Measurements from ENCODE around the gene SLC6A8. TPM values are rescaled to one million over a fixed set of nuclear protein-coding genes. Genes with fewer than 3 reads are reported as not detected.
"Not testable (repeated sequence)": the region's sequence is repeated elsewhere in the genome, so short reads cannot be mapped to it uniquely, and the experiment has no call there.

The SLC6A8 gene
- total RNA-seq, 1 donor from 2014 or later: 11.4 TPM

DNA sequence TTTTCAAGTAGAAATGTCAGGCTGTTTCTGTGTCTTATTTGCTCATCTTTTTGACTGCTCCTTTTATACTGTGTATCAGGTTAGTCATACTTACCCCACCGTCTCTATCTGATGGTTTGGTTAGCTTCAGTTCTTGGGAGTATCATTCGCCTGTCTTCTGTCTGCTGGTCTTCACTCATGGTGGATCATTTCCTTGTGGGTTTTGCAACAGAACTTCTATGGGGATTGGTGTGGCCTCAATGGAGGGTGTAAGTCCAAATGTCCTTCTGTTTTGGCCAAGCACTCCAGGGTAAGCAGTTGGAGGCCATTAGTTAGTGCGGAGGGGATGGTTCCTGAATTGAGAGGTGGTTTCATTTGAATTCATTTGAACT, 44.1 kb downstream of the SLC6A8 start:
- no peak for DNase-seq

DNA sequence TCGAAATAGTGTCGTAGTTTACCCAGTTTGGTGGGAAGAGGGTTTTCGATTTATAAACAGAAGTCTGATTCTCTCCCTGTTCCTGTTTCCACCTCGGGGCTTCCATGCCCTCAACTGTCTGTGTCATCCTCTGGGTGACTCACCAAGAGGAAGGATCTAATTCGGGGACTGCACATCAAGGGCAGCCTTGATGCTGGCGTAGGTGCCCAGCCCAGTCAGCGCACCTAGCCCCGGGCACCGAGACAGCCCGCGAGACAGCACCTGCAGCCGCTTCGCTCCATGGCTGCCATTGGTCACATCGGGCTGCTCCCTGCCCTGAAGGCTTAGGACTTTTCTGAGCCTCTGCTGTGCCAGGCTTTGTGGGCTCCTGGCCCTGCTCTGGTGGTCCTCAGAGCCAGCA, 44.7 kb downstream of the SLC6A8 start:
- DNase-seq: no peak

DNA sequence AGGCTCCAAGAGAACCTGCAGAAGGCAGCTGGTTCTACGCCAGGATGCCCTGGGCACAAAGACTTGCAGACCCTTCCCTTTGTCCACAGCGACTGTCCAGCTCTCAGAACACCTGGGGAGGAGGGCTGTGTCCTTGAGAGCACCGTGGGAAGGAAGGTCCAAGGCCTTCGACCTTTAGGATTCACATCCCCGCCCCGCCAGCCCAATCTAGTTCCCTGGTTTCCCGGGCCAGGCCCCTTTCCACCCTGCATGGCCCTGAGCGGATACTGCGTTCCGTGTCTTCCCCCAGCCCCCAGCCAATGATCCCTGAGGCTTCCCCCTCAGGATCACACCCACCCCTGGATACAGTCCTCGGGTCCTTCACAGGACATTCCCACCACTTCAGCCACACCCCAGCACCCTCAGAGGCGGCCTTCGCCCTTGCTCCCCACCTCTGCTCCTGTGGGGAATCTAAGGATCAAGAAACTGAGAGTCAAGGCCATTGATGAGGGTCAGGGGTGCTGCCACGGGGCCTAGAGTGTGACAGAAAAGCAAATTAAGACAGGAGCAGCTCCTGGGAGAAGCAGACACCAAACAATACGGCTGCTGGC, 46.0 kb downstream of the SLC6A8 start:
- DNase-seq: no peak

DNA sequence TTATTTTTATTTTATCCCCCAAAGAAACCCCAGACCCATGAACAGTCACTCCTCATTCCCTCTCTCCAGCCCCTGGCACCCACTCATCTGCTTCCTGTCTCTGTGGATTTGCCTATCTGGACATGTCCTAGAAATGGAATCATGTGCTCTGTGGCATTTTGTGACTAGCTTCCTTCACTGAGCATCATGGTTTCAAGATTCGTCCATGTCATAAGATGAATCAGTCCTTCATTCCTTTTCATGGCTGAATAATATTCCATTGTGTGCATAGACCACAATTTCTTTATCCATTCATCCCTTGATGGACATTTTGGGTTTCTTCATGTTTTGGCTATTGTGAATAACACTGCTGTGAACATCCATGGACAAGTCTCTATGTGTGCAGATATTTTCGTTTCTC, 47.1 kb downstream of the SLC6A8 start:
- DNase-seq: no peak

DNA sequence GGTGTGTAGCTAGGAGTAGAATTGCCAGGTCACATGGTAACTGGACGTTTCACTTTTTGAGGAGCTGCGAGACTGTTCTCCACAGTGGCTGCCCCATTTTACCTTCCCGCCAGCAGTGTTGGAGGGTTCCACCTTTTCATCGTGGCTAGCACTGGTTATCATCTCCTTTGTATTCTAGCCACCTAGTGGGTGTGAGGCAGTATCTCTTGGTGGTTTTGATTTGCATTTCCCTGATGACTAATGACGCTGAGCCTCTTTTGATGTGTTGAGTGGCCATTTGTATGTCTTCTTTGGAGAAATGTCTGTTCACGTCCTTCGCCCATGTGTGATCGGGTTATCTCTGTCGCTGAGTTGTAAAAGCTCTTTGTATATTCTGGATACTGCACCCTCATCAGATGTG, 47.5 kb downstream of the SLC6A8 start:
- no peak for DNase-seq

DNA sequence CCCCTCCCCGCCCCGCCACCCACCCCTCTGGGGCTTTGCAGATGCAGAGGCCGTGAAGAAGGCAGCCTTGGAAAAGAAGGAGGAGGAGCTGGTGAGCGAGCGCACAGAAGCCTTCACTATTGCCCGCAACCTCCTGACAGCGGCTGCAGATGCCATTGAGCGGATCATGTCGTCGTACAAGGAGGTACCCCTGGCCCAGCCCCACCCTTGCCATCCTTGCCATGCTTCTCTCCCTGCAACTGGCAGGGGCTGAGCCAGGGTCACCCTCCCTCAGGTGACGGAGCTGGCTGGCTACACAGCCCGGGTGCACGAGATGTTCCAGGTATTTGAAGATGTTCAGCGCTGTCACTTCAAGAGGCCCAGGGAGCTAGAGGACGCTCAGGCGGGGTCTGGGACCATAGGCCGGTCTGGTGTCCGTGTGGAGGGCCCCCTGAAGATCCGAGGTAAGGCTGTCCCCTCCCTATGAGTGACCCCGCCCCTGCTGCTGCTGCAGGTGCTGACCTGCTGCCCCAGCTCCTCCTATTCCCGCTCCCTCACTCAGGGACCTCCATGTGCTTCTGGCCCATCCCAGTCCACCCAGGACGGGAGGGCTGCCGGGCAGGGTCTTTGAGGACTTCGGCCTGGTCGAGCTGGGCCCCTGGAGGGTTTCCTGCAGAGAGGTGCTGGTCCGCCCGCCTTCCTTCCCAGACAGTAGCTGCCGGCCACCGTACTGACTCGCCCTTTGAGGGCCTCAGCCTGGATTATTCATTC, 48.5 kb downstream of the SLC6A8 start:
- no peak for DNase-seq

DNA sequence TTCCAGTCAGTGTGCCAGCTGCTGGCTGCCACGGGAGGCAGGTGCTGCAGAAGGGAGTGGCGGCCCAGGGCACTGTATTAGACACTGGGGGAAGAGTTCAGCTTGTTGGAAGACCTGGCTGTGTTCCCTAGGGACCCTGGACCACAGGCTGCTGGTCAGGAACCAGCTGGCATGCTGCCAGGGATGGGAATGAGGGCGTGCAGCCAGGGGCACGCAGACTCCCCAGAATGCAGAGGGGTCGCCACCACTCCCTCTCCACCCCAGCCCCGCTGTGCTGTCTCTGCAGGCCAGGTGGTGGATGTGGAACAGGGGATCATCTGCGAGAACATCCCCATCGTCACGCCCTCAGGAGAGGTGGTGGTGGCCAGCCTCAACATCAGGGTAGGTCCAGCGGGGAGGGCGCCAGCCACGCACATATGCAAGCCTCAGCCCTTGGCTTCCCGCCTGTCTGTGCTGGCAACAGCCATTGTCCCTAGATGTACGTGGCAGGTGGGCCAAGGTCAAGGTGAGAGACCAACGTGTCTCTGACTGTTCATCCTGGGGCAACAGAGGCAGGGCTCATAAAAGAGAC, 49.2 kb downstream of the SLC6A8 start:
- no peak for DNase-seq

DNA sequence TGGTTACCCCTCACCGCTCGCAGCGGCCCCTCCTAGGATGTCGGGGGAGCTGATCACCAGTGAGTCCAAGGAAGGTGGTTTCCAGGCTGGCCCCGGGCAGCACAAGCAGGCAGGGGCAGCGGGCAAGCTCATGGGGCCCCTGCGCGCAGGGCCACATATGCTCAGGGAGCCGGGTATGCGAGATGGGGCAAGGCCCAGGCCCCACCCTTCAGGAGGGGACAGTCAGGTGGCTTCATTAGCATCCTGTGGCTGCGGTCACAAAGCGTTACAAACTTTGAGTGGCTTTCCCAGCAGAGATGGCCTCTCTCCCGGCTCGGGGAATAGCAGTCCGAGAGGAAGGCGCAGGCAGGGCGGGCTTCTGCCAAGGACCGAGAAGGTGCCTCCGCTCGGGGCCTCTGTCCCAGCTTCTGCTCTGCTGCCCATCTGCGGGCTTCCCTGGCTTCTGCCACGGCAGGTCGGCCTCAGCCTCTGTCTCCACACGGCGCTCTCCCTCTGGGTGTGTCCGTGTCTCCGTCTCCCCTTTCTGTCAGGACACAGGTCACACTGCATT, 50.4 kb downstream of the SLC6A8 start:
- no peak for DNase-seq

DNA sequence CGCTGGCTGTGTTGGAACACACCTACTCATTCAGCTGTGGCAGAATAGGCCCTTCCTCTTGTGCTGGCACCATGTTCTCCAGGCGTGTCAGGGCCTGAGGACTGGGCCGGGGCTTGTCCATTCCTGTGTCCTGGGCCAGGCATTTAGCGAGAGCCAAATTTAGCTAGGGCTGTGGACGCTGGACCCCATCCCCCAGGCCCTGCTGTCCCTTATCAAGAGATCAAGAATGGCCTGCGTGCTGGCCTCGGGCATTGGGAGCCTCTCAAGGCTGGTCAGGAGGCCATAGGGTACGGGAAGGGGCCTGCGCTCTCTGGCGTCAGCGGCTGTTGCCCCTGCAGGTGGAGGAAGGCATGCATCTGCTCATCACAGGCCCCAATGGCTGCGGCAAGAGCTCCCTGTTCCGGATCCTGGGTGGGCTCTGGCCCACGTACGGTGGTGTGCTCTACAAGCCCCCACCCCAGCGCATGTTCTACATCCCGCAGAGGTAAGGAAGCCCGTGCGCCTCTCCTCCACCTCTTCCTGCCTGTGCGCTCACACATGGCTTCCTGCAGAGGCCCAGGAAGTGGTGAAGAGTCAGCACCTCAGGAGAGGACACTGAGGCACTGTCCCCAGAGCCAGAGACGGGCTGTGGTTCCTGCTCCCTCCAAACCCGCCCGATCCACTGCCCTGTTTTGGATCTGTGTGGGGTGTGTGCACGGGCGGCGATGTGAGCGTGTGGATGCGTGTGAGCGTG, 52.2 kb downstream of the SLC6A8 start:
- no peak for DNase-seq

DNA sequence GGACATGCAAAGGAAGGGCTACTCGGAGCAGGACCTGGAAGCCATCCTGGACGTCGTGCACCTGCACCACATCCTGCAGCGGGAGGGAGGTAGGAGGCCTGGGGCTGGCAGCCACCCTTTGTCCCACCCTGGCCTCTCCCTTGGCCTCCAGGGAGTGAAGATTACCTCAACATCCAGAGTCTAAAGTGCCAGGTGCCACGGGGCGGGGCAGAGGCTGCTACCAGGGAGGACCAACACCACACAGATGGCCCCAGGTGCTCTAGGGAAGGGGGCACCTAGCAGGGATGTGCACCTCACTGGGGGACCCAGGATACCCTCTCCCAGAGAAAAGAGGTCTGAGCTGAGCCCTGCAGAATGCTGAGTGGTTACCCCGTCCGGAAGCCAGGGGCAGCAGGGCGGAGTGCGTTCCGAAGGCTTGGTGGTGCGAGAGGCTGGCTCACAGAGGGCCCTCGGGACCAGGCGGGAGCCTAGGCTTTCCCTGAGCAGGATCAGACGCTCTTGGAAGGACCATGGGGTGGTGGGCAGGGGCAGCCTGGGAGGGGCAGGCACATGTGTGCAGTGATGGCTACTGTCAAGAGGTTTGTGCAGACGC, 53.0 kb downstream of the SLC6A8 start:
- DNase-seq: no peak

DNA sequence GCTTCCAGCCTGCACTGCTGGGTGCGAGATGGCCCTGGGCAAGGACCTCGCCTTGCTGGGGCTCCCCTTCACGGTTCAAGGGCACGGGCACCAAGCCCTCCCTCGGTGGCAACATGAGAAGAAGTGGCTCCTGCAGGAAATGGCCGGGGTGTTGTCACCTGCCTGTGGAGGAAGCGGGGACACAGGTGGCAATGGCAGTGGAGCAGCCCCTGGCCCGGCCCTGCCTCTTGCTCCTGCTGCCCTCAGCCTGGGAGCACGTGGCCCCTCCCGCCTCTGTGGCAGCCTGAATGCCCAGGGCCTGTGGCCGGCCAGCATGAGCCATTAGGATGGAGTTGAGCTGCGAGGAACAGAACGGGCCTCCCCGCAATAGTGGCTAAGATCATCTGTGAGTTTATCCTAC, 53.7 kb downstream of the SLC6A8 start:
- no peak for DNase-seq

DNA sequence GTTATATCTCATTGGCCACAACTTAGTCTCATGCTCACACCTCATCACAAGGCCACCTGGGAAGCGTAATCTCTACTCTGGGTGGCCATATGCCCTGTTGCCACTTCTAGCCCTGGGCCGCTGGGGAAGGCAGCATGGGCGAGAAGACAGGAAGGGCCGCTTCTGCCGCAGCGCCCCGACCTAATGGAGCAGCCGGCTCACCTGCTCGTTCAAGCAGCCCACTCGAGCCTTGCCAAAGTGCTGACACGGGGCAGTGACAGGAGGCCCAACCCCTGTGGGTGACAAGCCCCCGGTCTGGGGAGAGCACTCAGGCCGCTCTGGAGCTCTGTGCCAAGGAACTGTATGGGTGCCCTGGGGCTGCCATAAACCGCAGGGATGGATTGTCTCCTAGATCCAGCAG, 54.4 kb downstream of the SLC6A8 start:
- not testable (repeated sequence) for DNase-seq

DNA sequence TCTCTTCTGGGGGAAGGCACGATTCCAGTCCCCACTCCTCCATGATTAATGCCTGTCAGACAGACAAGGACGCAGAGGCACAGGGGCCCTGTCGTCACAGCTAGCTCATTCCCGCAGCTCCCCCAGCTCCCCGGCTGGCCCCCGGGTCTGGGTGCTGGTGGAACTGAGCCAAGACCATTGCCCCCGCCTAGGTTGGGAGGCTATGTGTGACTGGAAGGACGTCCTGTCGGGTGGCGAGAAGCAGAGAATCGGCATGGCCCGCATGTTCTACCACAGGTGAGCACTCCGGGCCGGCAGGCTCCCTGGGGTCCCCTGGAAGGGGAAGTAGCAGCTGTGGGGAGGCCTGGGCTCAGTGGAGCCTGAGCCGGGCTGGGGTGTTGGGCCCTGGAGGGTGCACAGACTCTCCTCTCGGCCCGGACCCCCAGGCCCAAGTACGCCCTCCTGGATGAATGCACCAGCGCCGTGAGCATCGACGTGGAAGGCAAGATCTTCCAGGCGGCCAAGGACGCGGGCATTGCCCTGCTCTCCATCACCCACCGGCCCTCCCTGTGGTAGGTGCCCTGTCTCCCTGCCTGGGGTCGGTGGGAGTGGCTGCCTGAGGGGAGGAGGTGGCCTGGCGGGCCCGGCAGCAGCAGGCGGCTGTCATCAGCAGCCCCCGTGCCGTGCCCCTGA, 55.2 kb downstream of the SLC6A8 start:
- DNase-seq: not testable (repeated sequence)

DNA sequence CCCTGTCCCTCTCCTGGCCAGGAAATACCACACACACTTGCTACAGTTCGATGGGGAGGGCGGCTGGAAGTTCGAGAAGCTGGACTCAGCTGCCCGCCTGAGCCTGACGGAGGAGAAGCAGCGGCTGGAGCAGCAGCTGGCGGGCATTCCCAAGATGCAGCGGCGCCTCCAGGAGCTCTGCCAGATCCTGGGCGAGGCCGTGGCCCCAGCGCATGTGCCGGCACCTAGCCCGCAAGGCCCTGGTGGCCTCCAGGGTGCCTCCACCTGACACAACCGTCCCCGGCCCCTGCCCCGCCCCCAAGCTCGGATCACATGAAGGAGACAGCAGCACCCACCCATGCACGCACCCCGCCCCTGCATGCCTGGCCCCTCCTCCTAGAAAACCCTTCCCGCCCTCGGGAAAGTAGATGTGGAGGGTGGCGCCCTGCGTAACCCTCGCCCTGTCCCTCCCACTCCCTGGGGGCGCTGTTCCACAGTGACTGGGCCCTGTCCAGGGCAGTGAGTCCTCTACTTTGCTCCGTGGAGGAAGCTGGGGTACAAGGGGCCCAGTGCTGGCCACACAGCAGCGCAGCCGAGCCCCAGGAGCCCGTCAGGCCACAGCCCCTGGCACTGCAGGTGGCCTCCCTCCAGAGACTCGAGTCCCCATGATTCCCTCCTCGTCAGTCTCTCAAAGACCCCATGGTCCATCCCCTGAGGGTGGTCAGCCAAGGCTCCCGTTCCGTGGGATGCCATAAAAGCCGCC, 55.9 kb downstream of the SLC6A8 start:
- not testable (repeated sequence) for DNase-seq

DNA sequence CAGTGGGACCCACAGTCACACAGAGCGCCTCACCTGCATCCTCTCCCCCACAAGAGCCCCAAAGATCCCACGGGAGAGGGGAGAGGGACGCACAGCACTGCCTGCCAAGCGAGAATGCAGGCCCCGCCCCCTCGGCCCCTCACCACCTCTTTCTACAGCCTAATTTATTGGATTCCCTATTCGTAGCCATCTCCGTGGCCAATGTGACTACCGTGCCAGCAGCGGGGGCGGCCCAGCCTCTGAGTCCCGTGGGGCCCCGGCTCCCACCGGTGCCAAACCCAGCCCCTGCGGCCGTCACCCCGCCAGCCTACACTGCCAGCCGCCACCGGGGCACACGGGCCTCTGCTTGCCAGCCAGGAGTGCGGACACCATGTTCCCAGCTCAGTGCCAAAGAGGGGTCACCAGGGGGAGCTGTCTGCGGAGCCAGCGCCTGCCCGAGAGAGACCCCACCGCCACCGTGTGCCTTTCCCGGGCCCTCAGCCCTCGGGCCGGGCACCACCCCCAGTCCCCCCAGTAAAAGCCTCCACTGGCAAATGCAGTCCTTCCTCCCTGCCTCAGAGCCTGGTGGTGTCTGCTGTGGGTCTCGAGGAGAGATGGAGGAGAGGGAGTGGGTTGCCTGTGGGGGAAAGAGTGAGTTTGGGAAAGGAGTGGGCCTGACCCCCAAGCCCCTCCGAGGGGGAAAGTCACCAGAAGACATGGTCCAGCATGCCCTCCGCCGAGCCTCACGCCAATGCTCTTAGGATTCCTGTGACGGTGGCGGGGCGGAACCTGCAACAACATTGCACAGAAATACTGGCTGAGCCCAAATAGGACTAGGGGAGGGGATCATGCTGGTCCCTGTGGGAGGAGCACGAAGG, 56.7 kb downstream of the SLC6A8 start:
- DNase-seq: no peak

DNA sequence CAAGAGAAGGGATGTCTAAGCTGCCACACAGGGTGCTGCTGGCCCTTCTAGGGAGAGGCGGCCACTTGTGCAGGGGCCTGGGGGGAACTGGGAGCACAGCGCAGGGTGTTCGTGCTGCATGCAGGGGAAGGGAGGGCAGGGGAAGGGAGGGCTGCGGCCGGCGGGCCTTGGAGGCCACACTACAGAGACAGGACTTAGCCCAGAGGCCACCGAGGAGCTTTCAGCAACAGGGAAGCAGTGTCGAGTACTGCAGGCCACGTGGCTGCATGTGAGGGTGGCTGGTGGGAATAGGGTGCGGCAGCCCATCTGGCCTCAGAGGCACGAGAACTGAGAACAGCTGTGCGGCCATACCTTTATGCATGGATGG, 57.3 kb downstream of the SLC6A8 start:
- not testable (repeated sequence) for DNase-seq
